ENCODE measurements around the gene HP1BP3. TPM values are rescaled to one million over a fixed set of nuclear protein-coding genes. Genes with fewer than 3 reads are reported as not detected.
A peak's percentile ranks its signal among the peaks of the same experiment; 100 is the strongest.

The HP1BP3 gene
- total and polyA plus RNA-seq, 12 donors = 52.5 to 229 (median 178) TPM

DNA sequence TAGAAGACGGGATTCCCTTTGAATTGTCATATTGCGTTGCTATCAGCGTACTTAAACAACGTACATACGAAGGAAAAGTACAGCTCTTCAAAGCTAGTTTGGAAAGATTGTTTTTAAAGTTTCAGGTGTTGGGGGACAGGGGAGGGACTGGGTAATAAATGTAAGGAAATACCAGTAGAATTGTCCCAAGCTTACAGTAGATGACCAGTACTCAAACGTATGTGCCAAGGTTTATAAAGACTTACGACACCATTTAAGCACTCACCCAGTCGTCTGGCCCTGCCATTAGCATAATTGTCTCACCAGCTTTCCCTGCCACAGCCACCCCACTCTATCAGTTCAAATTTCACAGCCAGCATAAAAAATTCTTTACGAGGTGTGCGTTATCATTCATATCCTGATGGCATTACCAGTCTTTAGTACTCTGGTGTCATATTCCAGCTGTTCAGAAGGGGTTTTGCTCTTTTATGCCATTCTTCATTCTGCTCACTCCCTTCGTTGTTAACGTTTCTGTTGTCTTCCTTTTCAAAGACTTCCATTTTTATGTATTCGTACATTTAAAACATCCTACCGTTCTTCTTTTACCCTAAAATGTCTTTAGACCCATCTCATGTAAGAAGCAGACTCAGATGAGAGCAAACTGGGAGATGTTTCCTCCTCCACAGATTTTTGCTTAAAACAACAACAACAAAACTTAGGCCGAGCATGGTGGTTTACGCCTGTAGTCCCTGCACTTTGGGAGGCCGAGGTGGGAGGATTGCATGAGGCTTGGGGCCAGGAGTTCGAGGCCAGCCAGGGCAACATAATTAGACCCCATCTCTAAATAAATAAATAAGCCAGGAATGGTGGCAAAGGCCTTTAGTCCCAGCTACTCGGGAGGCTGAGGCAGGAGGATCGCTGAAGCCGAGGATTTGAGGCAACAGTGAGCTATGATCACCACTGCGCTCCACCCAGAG lies 1.0 kb upstream of the HP1BP3 start:
- Histone ChIP-seq H3K4me1 (replicated peaks in 1 of 2) (peaks cover 18 to 33% of the 10 kb centered on the region in 2 donors), H3K4me3 (peak overlapping the region in 3 of 4 donors; percentile 18 to 99 (median 75)), H3K27me3 (no peaks in the 10 kb centered on the region), H3K9me3 (replicated peaks in 1 of 3) (no peaks in the 10 kb centered on the region), H3K36me3 (replicated peaks in 1 of 2) (no peaks in the 10 kb centered on the region), H3K27ac (peak overlapping the region; percentile 96 to 98 (median 97))
- WGBS, 4 donors = 40 to 42% (median 41%) methylated on average over 22 of the region's 22 CpGs
- intact Hi-C loops (cut with DNase I) = no loop called here
- no peak for TF ChIP-seq POLR2A (IDR thresholded peaks at IDR 0.05)
- TF ChIP-seq, protein P1, sequence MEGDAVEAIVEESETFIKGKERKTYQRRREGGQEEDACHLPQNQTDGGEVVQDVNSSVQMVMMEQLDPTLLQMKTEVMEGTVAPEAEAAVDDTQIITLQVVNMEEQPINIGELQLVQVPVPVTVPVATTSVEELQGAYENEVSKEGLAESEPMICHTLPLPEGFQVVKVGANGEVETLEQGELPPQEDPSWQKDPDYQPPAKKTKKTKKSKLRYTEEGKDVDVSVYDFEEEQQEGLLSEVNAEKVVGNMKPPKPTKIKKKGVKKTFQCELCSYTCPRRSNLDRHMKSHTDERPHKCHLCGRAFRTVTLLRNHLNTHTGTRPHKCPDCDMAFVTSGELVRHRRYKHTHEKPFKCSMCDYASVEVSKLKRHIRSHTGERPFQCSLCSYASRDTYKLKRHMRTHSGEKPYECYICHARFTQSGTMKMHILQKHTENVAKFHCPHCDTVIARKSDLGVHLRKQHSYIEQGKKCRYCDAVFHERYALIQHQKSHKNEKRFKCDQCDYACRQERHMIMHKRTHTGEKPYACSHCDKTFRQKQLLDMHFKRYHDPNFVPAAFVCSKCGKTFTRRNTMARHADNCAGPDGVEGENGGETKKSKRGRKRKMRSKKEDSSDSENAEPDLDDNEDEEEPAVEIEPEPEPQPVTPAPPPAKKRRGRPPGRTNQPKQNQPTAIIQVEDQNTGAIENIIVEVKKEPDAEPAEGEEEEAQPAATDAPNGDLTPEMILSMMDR (IDR thresholded peaks at IDR 0.05) = no peak
- DNase-seq = peak in 2 of 7 donors; percentile 32 to 51

DNA sequence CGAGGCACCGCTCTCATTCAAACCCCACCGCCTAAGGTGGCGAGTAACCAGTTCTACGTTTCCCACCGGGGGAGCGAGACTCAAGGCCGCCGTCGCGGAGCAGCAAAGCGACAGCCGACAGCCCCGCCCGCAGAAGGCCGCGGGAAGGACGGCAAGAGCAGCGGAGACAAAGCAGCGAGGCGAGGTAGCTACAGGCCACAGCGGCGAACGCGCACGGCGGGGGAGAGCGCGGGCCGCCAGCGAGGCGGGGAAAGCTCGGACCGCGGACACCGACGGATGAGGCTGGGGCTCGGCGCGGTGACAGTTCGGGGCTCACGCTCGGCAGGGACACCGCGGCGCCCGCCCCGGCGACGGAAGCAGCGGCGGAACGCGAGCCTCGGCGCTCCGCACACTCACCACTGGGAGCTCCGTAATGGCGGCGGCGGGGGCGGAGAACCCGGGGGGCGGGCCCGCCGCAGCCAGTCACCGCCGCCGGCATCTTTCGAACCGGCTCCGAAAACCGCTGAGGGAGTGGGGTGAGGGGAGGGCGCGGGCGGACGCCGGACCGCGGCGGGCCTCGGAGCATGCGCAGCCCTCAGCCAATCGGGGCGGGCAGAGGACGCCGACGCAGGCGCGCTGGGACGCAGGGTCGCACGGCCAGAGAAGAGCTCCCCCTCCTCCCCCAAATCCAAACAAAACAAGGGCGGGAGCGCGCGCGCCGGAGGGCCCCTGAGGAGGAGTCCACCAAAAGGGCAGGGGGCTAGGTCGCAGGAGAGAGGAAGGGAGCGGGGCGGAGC lies 666 bp downstream of the HP1BP3 start:
- no peaks in the 10 kb centered on the region for H3K27me3 ChIP-seq
- WGBS, 4 donors = 0 to 1% (median 0%) methylated on average over 14 to 102 of the region's 102 CpGs
- peak overlapping the region; percentile 56 to 99 (median 90) for H3K4me3 ChIP-seq
- peaks cover 18 to 34% of the 10 kb centered on the region in 2 donors for H3K4me1 ChIP-seq (replicated peaks in 1 of 2)
- intact Hi-C loops (cut with DNase I) = no loop called here
- TF ChIP-seq, protein P1 (IDR thresholded peaks at IDR 0.05) = peak in 1 of 6 experiments; percentile 27
- TF ChIP-seq POLR2A (IDR thresholded peaks at IDR 0.05) = peak; percentile 57 to 76
- H3K36me3 ChIP-seq (replicated peaks in 1 of 2) = no peaks in the 10 kb centered on the region
- peak; percentile 94 to 96 (median 95) for DNase-seq
- no peaks in the 10 kb centered on the region for H3K9me3 ChIP-seq (replicated peaks in 1 of 3)
- H3K27ac ChIP-seq = peak overlapping the region; percentile 92 to 98 (median 97)

DNA sequence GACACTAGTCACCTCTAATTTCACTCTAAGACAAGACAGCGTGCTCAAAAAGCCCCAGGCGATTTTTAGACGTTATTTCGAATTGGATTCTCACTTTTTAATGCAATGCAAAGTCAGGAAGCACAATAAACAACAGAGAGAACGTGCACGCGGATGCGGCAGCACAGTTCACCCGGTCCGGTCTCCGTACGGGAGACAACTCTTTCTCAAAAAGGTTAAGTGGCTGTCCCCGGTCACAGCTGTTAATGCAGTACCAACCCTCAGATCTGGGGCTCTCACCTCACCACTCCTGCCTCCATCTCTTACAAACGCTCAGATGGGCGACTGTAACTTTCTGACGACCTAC lies 1.2 kb downstream of the HP1BP3 start:
- H3K9me3 ChIP-seq (replicated peaks in 1 of 3) = no peaks in the 10 kb centered on the region
- WGBS, 4 donors = 0 to 1% (median 0%) methylated on average over 16 of the region's 16 CpGs
- peak overlapping the region; percentile 92 to 98 (median 97) for H3K27ac ChIP-seq
- H3K4me1 ChIP-seq (replicated peaks in 1 of 2) = peaks cover 18 to 39% of the 10 kb centered on the region in 2 donors
- peak overlapping the region; percentile 56 to 99 (median 90) for H3K4me3 ChIP-seq
- TF ChIP-seq, protein P1 (IDR thresholded peaks at IDR 0.05) = no peak
- TF ChIP-seq POLR2A (IDR thresholded peaks at IDR 0.05) = no peak
- H3K36me3 ChIP-seq (replicated peaks in 1 of 2) = no peaks in the 10 kb centered on the region
- DNase-seq = no peak
- H3K27me3 ChIP-seq = no peaks in the 10 kb centered on the region
- intact Hi-C loops (cut with DNase I) = no loop called here

DNA sequence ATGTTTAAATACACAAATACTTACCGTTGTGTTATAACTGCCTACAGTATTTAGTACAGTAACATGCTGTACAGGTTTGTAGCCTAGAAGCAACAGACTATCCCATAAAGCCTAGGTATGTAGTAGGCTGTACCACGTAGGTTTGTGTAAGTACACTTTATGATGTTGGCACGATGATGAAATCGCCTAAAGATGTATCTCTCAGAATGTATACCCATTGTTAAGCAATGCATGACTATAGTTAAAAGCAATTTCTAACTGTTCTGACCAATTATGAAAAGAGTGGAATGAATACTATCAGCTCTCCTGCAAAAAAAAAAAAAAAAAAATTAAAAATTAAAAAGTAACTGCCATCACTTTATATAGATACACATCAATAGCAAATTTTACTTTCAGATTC lies 11.4 kb downstream of the HP1BP3 start:
- H3K4me1 ChIP-seq (replicated peaks in 1 of 2) = peaks cover 10 to 25% of the 10 kb centered on the region in 2 donors
- peaks cover 0 to 79% of the 10 kb centered on the region in 2 donors for H3K36me3 ChIP-seq (replicated peaks in 1 of 2)
- 89 to 95% (median 92%) methylated on average over 4 of the region's 4 CpGs for WGBS, 4 donors
- H3K9me3 ChIP-seq (replicated peaks in 1 of 3) = no peaks in the 10 kb centered on the region
- H3K27ac ChIP-seq = no peak overlapping the region
- no peaks in the 10 kb centered on the region for H3K27me3 ChIP-seq
- intact Hi-C loops (cut with DNase I) = no loop called here
- no peak overlapping the region for H3K4me3 ChIP-seq
- TF ChIP-seq, protein P1 (IDR thresholded peaks at IDR 0.05) = no peak
- no peak for TF ChIP-seq POLR2A (IDR thresholded peaks at IDR 0.05)
- no peak for DNase-seq
